ENCODE results near the gene ZNF358.

Gene ZNF358

DNA sequence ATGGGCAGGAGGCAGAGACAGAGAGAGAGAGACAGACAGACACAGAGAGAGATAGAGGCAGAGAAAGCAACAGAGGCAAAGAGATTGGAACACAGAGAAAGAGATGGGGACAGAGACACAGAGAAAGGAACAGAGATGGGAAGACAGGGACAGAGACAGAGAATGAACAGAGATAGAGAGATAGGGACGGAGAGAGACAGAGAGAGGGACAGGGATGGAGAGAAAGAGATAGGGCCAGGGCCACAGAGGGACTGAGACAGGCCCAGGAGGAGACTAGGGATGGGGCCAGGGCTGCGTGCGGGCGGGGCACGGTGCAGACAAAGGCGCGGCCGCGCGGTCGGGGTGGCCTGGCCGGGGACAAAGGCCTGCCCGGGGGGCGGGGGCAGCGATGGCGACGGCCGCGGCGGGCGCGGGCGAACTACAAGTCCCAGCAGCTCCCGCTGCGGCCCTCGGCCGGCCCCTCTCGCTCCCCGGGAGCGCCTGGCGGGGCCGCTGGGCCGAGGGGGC lies at the start of gene ZNF358:
Gene ZNF358, plus strand, starts transcription at position 459 of the 507 bp plus-strand sequence. CDS start 3,140 bp downstream, outside the sequence.
- no peak for DNase-seq (ENCODE audit: low read depth)

DNA sequence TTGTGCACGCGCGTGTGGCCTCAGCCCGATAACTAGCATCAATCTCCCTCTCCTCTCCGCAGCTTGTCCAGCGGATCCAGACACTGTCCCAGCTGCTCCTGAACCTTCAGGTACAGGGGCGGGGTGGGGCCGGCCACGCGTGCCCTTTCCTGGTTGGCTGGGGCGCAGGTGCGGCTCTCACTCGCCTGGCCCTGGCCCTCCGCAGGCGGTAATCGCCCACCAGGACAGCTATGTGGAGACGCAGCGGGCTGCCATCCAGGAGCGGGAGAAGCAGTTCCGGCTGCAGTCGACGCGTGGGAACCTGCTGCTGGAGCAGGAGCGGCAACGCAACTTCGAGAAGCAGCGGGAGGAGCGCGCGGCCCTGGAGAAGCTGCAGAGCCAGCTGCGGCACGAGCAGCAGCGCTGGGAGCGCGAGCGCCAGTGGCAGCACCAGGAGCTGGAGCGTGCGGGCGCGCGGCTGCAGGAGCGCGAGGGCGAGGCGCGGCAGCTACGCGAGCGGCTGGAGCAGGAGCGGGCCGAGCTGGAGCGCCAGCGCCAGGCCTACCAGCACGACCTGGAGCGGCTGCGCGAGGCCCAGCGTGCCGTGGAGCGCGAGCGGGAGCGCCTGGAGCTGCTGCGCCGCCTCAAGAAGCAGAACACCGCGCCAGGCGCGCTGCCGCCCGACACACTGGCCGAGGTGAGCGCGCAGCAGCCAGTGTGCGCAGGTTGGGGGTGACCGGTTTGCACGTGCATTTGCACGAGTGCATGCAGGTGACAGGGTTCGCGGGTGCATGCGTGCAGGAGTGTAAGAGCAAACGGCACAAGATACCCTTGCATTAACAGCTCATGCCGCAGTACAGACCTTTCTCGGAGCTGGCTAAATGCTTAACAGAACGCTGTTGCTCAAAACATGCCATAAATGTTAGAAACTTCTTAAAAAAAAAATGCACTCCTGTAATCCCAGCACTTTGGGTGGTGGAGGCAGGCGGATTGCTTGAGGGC lies 48.6 kb upstream of the ZNF358 start:
- no peak for DNase-seq (ENCODE audit: low read depth)

DNA sequence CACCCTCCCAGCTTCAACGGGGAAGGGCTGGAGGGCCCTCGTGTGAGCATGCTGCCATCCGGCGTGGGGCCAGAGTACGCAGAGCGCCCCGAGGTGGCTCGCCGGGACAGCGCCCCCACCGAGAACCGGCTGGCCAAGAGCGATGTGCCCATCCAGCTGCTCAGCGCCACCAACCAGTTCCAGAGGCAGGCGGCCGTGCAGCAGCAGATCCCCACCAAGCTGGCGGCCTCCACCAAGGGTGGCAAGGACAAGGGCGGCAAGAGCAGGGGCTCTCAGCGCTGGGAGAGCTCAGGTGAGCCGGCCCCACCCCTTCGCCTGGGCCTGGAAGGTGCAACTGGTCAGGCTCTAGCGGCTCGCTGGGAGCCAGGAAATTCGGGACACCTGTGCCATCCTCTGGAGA lies 47.1 kb upstream of the ZNF358 start:
- DNase-seq (ENCODE audit: low read depth) = no peak

DNA sequence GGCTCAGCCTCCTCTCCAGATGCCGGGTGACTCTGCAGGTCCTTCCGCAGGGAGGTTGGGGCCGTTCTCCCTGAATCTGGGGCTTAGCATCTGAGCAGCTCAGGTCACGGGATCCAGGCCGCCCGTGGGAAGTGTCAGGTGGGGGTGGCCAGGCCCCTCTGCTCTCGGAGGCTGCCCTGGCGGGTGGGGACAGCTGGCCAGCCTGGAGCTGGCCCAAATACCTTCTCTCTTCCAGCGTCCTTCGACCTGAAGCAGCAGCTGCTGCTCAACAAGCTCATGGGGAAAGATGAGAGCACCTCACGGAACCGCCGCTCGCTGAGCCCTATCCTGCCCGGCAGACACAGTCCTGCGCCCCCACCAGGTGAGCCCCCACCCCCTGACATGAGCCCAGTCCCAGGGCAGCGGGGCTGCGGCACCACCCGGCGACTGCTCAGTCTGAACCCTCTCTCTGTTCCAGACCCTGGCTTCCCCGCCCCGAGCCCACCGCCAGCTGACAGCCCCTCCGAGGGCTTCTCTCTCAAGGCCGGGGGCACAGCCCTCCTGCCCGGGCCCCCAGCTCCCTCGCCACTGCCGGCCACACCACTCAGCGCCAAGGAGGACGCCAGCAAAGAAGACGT lies 46.1 kb upstream of the ZNF358 start:
- no peak for DNase-seq (ENCODE audit: low read depth)

DNA sequence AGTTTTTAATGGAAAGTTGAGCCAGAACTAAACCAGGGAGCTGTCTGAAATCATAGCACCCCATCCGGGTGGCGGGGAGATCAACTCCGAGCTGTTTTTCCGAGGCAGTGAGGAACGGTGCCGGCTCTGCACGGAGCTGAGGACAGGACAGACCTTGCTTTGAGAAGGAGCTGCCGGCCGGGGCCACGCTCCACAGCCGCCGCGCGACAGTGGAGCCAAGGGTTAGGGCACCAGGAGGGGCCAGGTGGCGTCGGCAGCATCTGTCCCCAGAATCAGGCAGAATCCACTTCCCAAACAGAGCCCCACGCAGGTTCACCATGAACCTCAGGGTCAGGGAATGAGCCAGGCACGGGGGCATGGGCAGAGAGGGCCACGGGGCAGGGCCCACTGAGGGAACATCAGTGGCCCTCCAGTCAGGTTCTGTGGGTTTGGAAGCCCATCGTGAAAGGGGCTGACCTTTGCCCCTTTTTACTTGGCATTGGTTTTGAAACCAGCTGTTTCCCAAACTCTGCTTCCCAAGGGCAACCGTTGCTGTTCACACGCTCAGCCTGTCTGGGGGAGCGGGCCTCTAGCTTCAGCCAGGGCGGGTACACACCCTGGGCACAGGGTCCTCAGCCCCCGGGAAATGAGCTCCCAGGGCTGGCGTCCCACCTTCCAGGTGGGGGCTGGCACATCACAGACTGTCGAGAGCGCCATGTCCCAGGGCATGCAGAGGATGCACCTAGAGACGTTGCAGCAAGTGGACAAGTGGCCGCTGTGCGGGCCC lies 45.2 kb upstream of the ZNF358 start:
- DNase-seq (ENCODE audit: low read depth) = no peak

DNA sequence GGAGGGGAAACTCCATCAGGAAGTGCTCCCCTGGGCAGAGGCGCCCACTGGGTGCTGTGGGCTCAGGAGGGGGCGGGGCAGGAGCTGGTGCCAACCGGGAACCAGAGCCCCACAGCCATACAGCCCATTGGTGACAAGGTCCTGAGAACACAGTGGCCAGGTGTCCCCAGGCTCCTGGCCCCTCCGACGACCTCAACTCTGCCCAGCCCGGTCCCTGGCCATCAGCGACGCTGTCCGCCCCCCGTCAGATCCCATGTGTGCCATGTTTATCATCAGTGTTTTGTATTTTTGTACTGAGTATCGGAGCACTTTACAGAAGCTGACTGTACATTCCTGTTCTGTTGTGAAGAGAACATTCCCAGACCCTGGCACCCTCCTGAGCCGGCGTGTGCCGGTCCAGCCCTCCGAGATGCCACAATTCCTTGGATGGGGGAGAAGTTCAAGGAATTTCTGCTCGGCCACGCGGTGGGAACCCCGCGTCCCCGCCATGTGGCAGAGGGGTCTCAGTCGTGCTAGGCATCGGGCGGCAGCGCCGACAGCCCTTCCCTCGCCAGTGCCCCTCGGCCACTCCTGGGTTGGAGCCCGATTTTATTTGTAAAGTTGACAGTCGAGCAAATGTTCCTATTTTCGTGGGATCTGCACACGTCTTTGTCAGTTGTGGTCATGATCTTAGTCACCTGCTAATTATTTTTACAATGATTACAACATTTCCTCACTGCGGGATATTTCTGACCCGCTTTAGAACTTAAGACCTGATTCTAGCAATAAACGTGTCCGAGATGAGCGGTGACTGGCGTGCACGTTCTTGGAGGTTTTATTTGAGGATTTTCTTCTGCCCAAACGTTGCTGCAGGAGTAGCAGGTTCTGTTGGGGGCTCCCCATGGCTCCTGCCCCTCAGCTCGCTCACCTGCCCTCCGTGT lies 43.9 kb upstream of the ZNF358 start:
- no peak for DNase-seq (ENCODE audit: low read depth)

GRCh38 chr19:7475665-7476064 lies 40.2 kb upstream of the ZNF358 start:
- no peak for DNase-seq (ENCODE audit: low read depth)

- no peak for DNase-seq (ENCODE audit: low read depth)
These were observed 39.7 kb upstream of the ZNF358 start for GRCh38 chr19:7476241-7476640.

DNA sequence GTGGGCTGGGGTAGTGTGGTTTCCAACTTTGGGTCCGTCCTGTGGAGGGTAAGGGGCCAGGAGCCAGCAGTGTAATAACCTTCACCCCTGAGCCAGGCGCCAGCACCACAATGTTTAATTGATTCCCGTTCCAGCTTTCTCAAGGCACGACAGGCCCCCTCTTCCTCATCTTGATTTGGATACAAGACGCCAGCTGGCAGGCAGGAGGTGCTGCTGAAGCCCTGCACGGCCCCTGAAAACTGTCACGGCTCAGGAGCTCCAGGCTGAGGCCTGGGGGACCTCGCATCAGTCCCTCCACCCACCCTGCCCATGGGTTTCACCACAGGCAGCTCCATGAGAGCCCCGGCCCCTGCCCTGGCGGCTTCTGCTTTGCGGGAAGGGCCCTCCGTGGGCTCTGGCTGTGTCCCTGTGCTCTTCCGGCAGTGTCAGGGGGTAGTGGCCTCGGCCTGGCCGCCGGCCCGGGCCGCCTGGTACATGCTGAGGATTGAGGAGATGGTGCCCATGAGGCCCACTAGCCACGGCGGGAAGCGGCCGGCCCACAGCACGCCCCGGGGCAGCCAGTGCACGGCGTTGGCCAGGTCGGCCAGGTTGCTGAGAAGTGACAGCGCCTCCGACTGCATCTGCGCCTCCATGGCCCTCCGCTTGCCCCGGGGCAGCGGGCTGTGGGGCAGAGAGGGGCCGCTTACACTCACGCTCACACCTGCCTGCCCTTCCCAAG lies 39.0 kb upstream of the ZNF358 start:
- DNase-seq (ENCODE audit: low read depth) = no peak

GRCh38 chr19:7477758-7478157 lies 38.1 kb upstream of the ZNF358 start:
- no peak for DNase-seq (ENCODE audit: low read depth)

- no peak for DNase-seq (ENCODE audit: low read depth)
These were observed 37.6 kb upstream of the ZNF358 start for GRCh38 chr19:7478173-7478842.

DNA sequence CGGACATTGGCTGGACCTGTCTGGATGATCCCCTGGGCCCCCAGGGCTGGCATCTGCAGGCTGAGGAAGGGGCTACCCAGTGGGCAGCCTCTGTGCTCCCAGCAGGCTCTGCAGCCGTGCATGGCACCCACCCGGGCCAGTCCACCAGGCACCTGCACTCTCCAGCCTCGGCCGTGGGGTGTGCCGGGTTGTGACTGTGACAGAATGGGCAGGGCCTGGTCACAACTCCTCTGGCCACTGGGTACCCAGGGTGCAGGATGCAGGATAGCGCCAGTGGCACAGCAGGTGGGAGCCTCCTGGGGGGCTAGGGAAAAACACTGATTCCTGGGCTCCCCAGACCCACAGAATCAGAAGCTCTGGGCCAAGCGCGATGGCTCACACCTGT lies 37.1 kb upstream of the ZNF358 start:
- no peak for DNase-seq (ENCODE audit: low read depth)

- DNase-seq (ENCODE audit: low read depth) = no peak
These were observed 35.5 kb upstream of the ZNF358 start for GRCh38 chr19:7480222-7480969.

GRCh38 chr19:7480970-7481255 lies 35.0 kb upstream of the ZNF358 start:
- DNase-seq (ENCODE audit: low read depth) = no peak

DNA sequence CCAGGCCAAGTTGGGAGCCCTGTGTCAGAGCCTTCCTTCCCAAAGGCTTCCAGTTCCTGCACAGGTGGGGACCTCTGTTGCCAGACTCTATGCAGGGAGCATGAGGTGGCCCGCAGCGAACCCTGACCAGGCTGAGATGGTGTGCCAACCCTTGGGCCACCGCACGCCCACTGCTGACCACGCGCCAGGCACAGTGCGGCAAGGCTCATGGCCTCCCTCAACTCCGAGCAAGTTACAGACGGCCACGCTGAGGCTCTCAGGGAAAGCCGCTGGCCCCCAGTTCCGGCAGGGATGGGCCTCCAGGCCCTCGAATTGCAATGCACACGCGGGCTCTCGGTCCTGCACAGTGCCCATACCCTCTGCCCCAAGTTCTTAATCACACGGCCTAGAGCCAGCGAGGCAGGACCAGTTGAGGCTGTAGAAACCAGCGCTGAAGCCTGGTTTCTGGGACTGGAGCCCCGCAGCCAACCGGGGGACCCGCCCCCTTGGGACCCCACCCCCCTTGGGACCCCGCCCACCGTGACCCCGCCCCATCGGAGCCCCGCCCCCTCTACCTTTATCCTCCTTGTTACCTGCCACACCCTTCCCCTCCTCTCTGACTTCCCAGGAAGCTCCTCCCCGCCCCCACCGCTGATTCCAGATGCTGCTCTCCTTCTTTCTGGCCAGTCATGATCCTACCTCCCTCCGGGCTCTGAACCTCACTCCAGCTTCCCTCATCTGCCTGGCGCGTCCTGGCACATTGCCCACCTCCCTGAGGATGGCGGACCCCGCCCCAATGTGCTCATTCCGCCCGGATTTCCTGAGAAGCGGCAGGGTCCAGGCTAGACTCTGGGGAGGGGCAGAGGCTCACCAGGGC lies 33.1 kb upstream of the ZNF358 start:
- no peak for DNase-seq (ENCODE audit: low read depth)

DNA sequence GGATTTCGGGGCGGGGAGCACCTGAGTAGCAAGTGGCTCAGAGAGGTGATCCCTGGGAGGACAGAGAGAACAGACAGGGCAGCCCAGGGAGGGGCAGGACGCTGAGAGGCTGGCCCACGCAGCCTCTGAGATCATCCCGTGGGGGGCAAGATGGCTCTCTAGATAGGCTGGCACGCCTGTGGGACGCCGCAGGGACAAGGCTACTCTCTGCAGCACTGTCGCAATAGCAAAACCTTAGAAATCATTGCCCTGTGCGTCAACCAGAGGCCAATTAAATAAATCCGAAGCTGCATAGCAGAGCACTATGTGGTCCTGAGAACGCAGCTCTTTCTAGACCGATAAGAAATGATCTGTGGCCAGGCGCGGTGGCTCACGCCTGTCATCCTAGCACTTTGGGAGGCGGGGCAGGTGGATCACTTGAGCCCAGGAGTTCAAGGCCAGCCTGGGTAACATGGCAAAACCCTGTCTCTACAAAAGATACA lies 32.1 kb upstream of the ZNF358 start:
- DNase-seq (ENCODE audit: low read depth) = no peak

- no peak for DNase-seq (ENCODE audit: low read depth)
These were observed 29.0 kb upstream of the ZNF358 start for GRCh38 chr19:7486923-7487322.

DNA sequence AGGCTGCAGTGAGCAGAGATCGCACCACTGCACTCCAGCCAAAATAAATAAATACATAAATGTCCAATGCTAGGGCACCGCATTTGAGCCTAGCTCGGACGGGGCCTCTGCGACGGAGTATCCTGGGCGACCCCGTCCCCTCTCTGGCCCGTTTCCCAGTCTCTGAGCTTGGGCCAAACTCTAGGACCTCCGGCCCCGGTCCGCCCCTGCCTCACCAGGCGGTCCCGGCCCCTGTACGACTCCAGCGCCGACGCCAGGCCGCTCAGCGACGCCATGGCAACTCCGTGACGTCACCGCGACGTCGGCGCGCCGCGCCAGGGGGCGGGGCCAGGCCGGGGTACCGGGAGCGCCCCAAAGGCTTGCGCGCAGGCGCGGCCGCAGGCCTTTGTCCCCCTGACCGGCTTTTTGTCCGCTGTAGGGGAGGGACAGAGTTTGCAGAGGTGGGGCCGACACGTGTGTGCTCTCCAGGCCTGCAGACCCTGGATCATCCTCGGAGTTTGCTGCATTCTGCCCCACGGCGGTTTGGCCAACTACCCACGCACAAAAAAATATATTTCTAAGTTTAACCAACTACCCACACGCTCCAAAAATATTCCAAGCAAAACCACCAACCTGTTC lies 27.1 kb upstream of the ZNF358 start, which contains the start of gene PEX11G:
Gene PEX11G, minus strand, starts transcription at position 300 of the 618 bp plus-strand sequence. Its CDS starts 25 bp downstream, at position 275.
- peak; percentile 73 for DNase-seq (ENCODE audit: low read depth)

Measured in T-helper 22 cell (primary cell).